Transverse colon (tissue), 4 donors: ENCODE measurements around the gene DNAH1. TPM values are rescaled to one million over a fixed set of nuclear protein-coding genes. Genes with fewer than 3 reads are reported as not detected.

ENCODE experiments used
- DNase-seq: peaks from one replicate; pipeline ENCODE4 v3.0.0-alpha.2; 2019
- H3K27ac ChIP-seq, 4 donors: fragments of 200-600 bp; sonication (generic); 2 replicates each; pipeline ENCODE4 v1.5.1; 2016 to 2018; ENCODE audit warnings: inconsistent platforms in 4 of 4
- H3K27me3 ChIP-seq: fragments of 200-600 bp; sonication (generic); 2 replicates; pipeline ENCODE4 v1.5.1; 2017; ENCODE audit warnings: inconsistent platforms
- H3K36me3 ChIP-seq, 4 donors: fragments of 200-600 bp; sonication (generic); 2 replicates each; pipeline ENCODE4 v1.5.1; 2017 to 2019; ENCODE audit warnings: inconsistent platforms in 4 of 4
- H3K4me1 ChIP-seq, 4 donors: fragments of 200-600 bp; sonication (generic); 2 replicates each; pipeline ENCODE4 v1.5.1; 2017 to 2020; ENCODE audit warnings: inconsistent platforms in 4 of 4
- H3K4me3 ChIP-seq, 4 donors: fragments of 200-600 bp; sonication (generic); 1 replicate in 1 of 4; 2 replicates in 3 of 4; pipeline versions ENCODE4 v1.5.1 to v1.6.1; 2017 to 2019; ENCODE audit warnings: inconsistent platforms in 4 of 4
- H3K9me3 ChIP-seq, 2 donors: fragments of 200-600 bp; sonication (generic); 2 replicates each; pipeline ENCODE4 v1.5.1; 2017 to 2019; ENCODE audit warnings: inconsistent platforms in 2 of 2
- EP300 ChIP-seq: sonication (generic); formaldehyde crosslinking; IDR thresholded peaks from one replicate; pipeline ENCODE4 v1.6.1; 2017; ENCODE audit warnings: antibody characterized with exemption, low read depth
- POLR2A ChIP-seq: fragments of 450-650 bp; IDR thresholded peaks from one replicate; pipeline ENCODE4 v1.6.1; 2016; ENCODE audit warnings: antibody characterized with exemption, mild to moderate bottlenecking, moderate library complexity
- POLR2AphosphoS5 ChIP-seq, 3 donors: sonication (generic); formaldehyde crosslinking; IDR thresholded peaks; one replicate each; pipeline ENCODE4 v1.6.1; 2016; ENCODE audit warnings: antibody characterized with exemption in 3 of 3
- WGBS, 2 donors: methylation state at CpG; one replicate each; pipeline ENCODE4 v1.1.5; 2018; ENCODE audit warnings: low coverage in 1 of 2; 5-methylcytosine and 5-hydroxymethylcytosine counted together
- in situ Hi-C, 4 donors: fragments of 200-750 bp; cut with MboI; loops; one replicate each; pipeline versions ENCODE4 v1.15.0 to v1.15.1; 2017; ENCODE audit warnings: low sequenced_read_pairs in 3 of 4, low pct_ligation_motif_present in 1 of 4, low pct_unique_long_range_greater_than_20kb in 1 of 4
- intact Hi-C: fragments of 100-400 bp; cut with DNase I; formaldehyde crosslinking; loops from one replicate; pipeline ENCODE4 v1.15.1; 2023; ENCODE audit warnings: low total_unique reads
- total RNA-seq, 4 donors: library from RNA; depleted of rRNA; stranded (reverse); fragments of >200 nt; gene quantifications; one replicate each; pipeline ENCODE4 v1.1.0, GENCODE V29; 2016
- TF ChIP-seq, protein P1 (sequence below), 5 experiments: fragments of 200-600 bp in 3 of 5; fragments of 450-650 bp in 2 of 5; sonication (generic) in 3 of 5; IDR thresholded peaks; 1 replicate in 2 of 5; 2 replicates in 3 of 5; pipeline ENCODE4 v1.5.1; 2016 to 2017; ENCODE audit warnings: antibody characterized with exemption in 5 of 5, inconsistent platforms in 3 of 5, mild to moderate bottlenecking in 2 of 5, moderate library complexity in 1 of 5

DNAH1 gene
- total RNA-seq, 4 donors from 2014 or later: 17.6 to 102 (median 26.3) TPM

DNA sequence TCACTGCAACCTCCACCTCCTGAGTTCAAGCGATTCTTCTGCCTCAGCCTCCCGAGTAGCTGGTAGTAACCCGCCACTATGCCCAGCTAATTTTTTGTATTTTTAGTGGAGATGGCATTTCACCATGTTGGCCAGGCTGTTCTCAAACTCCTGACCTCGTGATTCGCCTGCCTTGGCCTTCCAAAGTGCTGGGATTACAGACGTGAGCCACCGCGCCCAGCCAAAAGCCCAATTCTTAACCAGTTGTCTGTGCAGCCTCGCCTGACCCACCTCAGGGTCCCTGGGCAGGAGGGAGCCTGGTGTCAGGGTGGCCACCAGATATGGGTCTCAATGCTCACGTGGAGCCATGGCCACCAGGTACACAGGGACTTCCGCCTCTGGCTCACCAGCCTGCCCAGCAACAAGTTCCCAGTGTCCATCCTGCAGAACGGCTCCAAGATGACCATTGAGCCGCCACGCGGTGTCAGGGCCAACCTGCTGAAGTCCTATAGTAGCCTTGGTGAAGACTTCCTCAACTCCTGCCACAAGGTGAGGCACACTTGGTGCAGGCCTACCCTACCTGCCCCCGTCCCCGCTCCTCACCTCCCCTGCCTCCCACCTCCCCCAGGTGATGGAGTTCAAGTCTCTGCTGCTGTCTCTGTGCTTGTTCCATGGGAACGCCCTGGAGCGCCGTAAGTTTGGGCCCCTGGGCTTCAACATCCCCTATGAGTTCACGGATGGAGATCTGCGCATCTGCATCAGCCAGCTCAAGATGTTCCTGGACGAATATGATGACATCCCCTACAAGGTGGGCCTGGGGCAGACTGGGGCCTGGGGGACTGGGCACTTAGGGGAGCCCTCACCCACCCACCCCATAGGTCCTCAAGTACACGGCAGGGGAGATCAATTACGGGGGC lies 80.1 kb downstream of the DNAH1 start:
- intact Hi-C loops (no loop called here), in situ Hi-C loops (no loop called here)
- Histone ChIP-seq H3K27me3 (no peaks in the 10 kb centered on the region), H3K36me3 (peaks cover 0 to under 1% (median 0%) of the 10 kb centered on the region in 4 donors), H3K4me3 (no peak overlapping the region), H3K4me1 (no peaks in the 10 kb centered on the region), H3K9me3 (no peaks in the 10 kb centered on the region), H3K27ac (no peak overlapping the region)
- WGBS, 2 donors: 92 to 100% methylated on average over 2 to 25 of the region's 25 CpGs
- TF ChIP-seq, protein P1, sequence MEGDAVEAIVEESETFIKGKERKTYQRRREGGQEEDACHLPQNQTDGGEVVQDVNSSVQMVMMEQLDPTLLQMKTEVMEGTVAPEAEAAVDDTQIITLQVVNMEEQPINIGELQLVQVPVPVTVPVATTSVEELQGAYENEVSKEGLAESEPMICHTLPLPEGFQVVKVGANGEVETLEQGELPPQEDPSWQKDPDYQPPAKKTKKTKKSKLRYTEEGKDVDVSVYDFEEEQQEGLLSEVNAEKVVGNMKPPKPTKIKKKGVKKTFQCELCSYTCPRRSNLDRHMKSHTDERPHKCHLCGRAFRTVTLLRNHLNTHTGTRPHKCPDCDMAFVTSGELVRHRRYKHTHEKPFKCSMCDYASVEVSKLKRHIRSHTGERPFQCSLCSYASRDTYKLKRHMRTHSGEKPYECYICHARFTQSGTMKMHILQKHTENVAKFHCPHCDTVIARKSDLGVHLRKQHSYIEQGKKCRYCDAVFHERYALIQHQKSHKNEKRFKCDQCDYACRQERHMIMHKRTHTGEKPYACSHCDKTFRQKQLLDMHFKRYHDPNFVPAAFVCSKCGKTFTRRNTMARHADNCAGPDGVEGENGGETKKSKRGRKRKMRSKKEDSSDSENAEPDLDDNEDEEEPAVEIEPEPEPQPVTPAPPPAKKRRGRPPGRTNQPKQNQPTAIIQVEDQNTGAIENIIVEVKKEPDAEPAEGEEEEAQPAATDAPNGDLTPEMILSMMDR (IDR thresholded peaks at IDR 0.05): no peak
- TF ChIP-seq EP300: no peak
- TF ChIP-seq POLR2AphosphoS5 (IDR thresholded peaks at IDR 0.05): no peak
- TF ChIP-seq POLR2A: no peak
- DNase-seq: no peak

DNA sequence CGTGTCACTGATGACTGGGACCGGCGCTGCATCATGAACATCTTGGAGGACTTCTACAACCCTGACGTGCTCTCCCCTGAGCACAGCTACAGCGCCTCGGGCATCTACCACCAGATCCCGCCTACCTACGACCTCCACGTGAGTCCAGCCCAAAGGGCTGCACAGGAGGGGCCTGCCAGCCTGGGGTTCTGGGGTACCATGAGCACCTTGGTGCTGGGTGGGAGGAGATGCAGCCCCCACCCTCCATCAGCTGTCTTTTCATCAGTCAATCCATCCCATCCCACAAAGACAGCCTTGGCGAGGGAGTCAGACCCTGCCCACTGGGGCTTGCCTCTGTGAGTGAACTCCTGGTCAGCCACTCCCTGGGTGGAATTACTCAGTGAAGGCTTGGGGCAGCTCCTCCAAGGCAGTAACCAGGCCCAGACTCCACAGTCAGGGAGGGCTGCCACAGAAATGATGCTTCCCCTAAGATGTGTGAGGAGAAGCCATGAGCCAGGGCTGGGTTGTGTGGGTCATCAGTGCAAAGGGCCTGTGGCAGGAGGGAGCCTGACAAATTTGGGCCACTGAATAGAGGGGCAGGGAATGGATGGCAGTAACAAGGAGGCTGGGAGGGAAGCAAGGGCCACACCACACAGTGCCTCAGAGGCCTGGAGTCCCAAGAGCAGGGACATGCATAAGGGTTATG lies 80.9 kb downstream of the DNAH1 start:
- no peak overlapping the region for H3K4me3 ChIP-seq
- in situ Hi-C loops: no loop called here
- no peaks in the 10 kb centered on the region for H3K4me1 ChIP-seq
- H3K36me3 ChIP-seq: peaks cover 0 to 9% (median 3%) of the 10 kb centered on the region in 4 donors
- H3K27me3 ChIP-seq: no peaks in the 10 kb centered on the region
- H3K9me3 ChIP-seq: no peaks in the 10 kb centered on the region
- TF ChIP-seq, protein P1 (IDR thresholded peaks at IDR 0.05): no peak
- no peak for TF ChIP-seq POLR2A
- TF ChIP-seq EP300: no peak
- no peak for TF ChIP-seq POLR2AphosphoS5 (IDR thresholded peaks at IDR 0.05)
- DNase-seq: no peak
- no peak overlapping the region for H3K27ac ChIP-seq
- intact Hi-C loops: no loop called here
- WGBS, 2 donors: 97% methylated on average over 6 of the region's 10 CpGs; no CpG with 5 or more reads in 1 of the 2 donors

DNA sequence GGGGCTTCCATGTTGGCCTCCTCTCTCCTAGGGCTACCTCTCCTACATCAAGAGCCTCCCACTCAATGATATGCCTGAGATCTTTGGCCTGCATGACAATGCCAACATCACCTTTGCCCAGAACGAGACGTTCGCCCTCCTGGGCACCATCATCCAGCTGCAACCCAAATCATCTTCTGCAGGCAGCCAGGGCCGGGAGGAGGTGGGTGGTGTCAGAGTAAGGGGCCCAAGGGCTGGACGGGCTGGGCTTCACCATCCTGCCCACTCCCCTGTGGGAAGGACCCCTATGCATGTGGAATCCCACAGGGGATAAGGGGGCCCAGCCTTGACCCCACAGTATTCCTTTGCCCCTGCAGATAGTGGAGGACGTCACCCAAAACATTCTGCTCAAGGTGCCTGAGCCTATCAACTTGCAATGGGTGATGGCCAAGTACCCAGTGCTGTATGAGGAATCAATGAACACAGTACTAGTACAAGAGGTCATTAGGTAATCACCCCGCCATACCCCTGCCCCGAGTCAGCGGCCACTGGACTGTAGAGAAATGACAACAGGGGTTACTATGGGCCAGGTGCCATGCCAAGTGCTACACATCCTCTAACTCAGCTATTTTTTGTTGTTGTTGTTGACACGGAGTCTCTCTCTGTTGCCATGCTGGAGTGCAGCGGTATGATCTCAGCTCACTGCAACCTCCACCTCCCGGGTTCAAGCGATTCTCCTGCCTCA lies 81.7 kb downstream of the DNAH1 start:
- no peak for DNase-seq
- Histone ChIP-seq H3K9me3 (no peaks in the 10 kb centered on the region), H3K4me3 (no peak overlapping the region), H3K4me1 (no peaks in the 10 kb centered on the region), H3K36me3 (peaks cover 0 to 15% (median 7%) of the 10 kb centered on the region in 4 donors), H3K27me3 (no peaks in the 10 kb centered on the region), H3K27ac (no peak overlapping the region)
- intact Hi-C loops: no loop called here
- in situ Hi-C loops: no loop called here
- 88% methylated on average over 13 of the region's 13 CpGs; no CpG with 5 or more reads in 1 of the 2 donors for WGBS, 2 donors
- TF ChIP-seq, protein P1 (IDR thresholded peaks at IDR 0.05): no peak
- TF ChIP-seq POLR2A: no peak
- TF ChIP-seq POLR2AphosphoS5 (IDR thresholded peaks at IDR 0.05): no peak
- TF ChIP-seq EP300: no peak

DNA sequence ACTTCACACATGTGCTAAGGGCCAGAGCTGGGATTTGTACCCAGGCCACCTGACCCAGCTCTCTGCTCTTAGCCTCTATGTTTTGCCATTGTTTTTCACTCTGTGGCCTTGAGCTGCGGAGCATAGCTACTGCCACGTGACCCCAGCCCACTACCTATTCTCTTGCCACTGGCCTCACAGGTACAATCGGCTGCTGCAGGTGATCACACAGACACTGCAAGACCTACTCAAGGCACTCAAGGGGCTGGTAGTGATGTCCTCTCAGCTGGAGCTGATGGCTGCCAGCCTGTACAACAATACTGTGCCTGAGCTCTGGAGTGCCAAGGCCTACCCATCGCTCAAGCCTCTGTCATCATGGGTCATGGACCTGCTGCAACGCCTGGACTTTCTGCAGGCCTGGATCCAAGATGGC lies 82.6 kb downstream of the DNAH1 start:
- in situ Hi-C loops (no loop called here), intact Hi-C loops (no loop called here)
- no peak for DNase-seq

More for the DNA sequence above, 82.6 kb downstream of the DNAH1 start:
- no peak overlapping the region for H3K4me3 ChIP-seq
- TF ChIP-seq EP300: no peak
- TF ChIP-seq, protein P1 (IDR thresholded peaks at IDR 0.05): no peak
- no peak for TF ChIP-seq POLR2AphosphoS5 (IDR thresholded peaks at IDR 0.05)
- no peak for TF ChIP-seq POLR2A
- WGBS, 2 donors: 96% methylated on average over 5 of the region's 5 CpGs; no CpG with 5 or more reads in 1 of the 2 donors
- no peaks in the 10 kb centered on the region for H3K9me3 ChIP-seq
- peaks cover 0 to 22% (median 10%) of the 10 kb centered on the region in 4 donors for H3K36me3 ChIP-seq
- H3K27me3 ChIP-seq: no peaks in the 10 kb centered on the region
- no peak overlapping the region for H3K27ac ChIP-seq
- no peaks in the 10 kb centered on the region for H3K4me1 ChIP-seq
